H9 (cell line): Measurements from ENCODE around the gene STXBP6. TPM values are rescaled to one million over a fixed set of nuclear protein-coding genes. Genes with fewer than 3 reads are reported as not detected.

Source experiments
- DNase-seq: peaks from one replicate; pipeline ENCODE4 v3.0.0-alpha.2; 2017
- H2AFZ ChIP-seq: one replicate; pipeline ENCODE4 v1.6.1; 2013; ENCODE audit warnings: mild to moderate bottlenecking, low read length, control low read depth, moderate library complexity
- H2AK5ac ChIP-seq: 2 replicates; pipeline ENCODE4 v1.6.1; 2013; ENCODE audit warnings: low read length, control low read depth, mixed read lengths; ENCODE audit not compliant: insufficient read length
- H2BK120ac ChIP-seq: one replicate; pipeline ENCODE4 v1.6.1; 2013; ENCODE audit warnings: low read depth, mild to moderate bottlenecking, low read length, control low read depth, inconsistent platforms; ENCODE audit not compliant: poor library complexity, severe bottlenecking
- H2BK12ac ChIP-seq: 2 replicates; pipeline ENCODE4 v1.6.1; 2013; ENCODE audit warnings: low read length, control low read depth, mixed read lengths, low read depth; ENCODE audit not compliant: insufficient read length
- H2BK15ac ChIP-seq: 2 replicates; pipeline ENCODE4 v1.6.1; 2013; ENCODE audit warnings: low read depth, low read length, control low read depth
- H2BK20ac ChIP-seq: one replicate; pipeline ENCODE4 v1.6.1; 2013; ENCODE audit warnings: low read depth, mild to moderate bottlenecking, low read length, control low read depth, inconsistent platforms; ENCODE audit not compliant: poor library complexity, severe bottlenecking
- H2BK5ac ChIP-seq: 2 replicates; pipeline ENCODE4 v1.6.1; 2013; ENCODE audit warnings: low read length, control low read depth, mixed read lengths; ENCODE audit not compliant: insufficient read length
- H3K14ac ChIP-seq: 2 replicates; pipeline ENCODE4 v1.6.1; 2013; ENCODE audit warnings: low read length, control low read depth; ENCODE audit not compliant: insufficient read depth
- H3K18ac ChIP-seq: 2 replicates; pipeline ENCODE4 v1.6.1; 2013; ENCODE audit warnings: low read depth, mild to moderate bottlenecking, mixed read lengths, low read length, control low read depth; ENCODE audit not compliant: insufficient read length
- H3K23ac ChIP-seq: 2 replicates; pipeline ENCODE4 v1.6.1; 2013; ENCODE audit warnings: low read length, control low read depth, mixed read lengths, low read depth; ENCODE audit not compliant: insufficient read length
- H3K23me2 ChIP-seq: 2 replicates; pipeline ENCODE4 v1.6.1; 2013; ENCODE audit warnings: low read depth, mild to moderate bottlenecking, mixed read lengths, low read length, control low read depth; ENCODE audit not compliant: insufficient read length, poor library complexity, severe bottlenecking
- H3K27ac ChIP-seq: 2 replicates; pipeline ENCODE4 v1.5.1; 2013; ENCODE audit warnings: low read length, control low read depth, mixed read lengths, low read depth; ENCODE audit not compliant: insufficient read length
- H3K27me3 ChIP-seq: 2 replicates; pipeline ENCODE4 v1.6.1; 2013; ENCODE audit warnings: low read length, control low read depth, inconsistent platforms; ENCODE audit not compliant: insufficient read depth
- H3K4ac ChIP-seq: 2 replicates; pipeline ENCODE4 v1.6.1; 2013; ENCODE audit warnings: low read depth, mild to moderate bottlenecking, control low read depth, inconsistent platforms, low read length, moderate library complexity
- H3K4me1 ChIP-seq: 2 replicates; pipeline ENCODE4 v1.6.1; 2013; ENCODE audit warnings: low read length, control low read depth, inconsistent platforms; ENCODE audit not compliant: insufficient read depth
- H3K4me2 ChIP-seq: 2 replicates; pipeline ENCODE4 v1.6.1; 2013; ENCODE audit warnings: low read length, control low read depth, mixed read lengths; ENCODE audit not compliant: insufficient read length, insufficient read depth
- H3K56ac ChIP-seq: 2 replicates; pipeline ENCODE4 v1.6.1; 2013; ENCODE audit warnings: low read depth, mild to moderate bottlenecking, mixed read lengths, low read length, control low read depth; ENCODE audit not compliant: insufficient read length
- H3K79me1 ChIP-seq: 2 replicates; pipeline ENCODE4 v1.6.1; 2013; ENCODE audit warnings: low read depth, mild to moderate bottlenecking, moderate library complexity, low read length, control low read depth, inconsistent platforms; ENCODE audit not compliant: insufficient read depth, poor library complexity, severe bottlenecking
- H3K79me2 ChIP-seq: 2 replicates; pipeline ENCODE4 v1.6.1; 2013; ENCODE audit warnings: low read length, control low read depth, inconsistent platforms; ENCODE audit not compliant: insufficient read depth
- H3K9ac ChIP-seq: 2 replicates; pipeline ENCODE4 v1.6.1; 2013; ENCODE audit warnings: low read length, control low read depth, mixed read lengths; ENCODE audit not compliant: insufficient read length; ENCODE audit errors: extremely low read depth
- H3K9me3 ChIP-seq: one replicate; pipeline ENCODE4 v1.6.1; 2013; ENCODE audit warnings: low read depth, low read length, inconsistent platforms; ENCODE audit not compliant: control insufficient read depth
- H3T11ph ChIP-seq: one replicate; pipeline ENCODE4 v1.6.1; 2013; ENCODE audit warnings: mild to moderate bottlenecking, low read length, control low read depth, inconsistent platforms
- H4K20me1 ChIP-seq: one replicate; pipeline ENCODE4 v1.6.1; 2013; ENCODE audit not compliant: control insufficient read depth, insufficient read length, insufficient read depth
- H4K5ac ChIP-seq: 2 replicates; pipeline ENCODE4 v1.6.1; 2013; ENCODE audit warnings: low read depth, mild to moderate bottlenecking, mixed read lengths, low read length, control low read depth; ENCODE audit not compliant: insufficient read length
- H4K8ac ChIP-seq: replicated peaks from 2 replicates; pipeline ENCODE4 v1.6.1; 2013; ENCODE audit warnings: low read length, control low read depth, mixed read lengths, low read depth; ENCODE audit not compliant: insufficient read length
- H4K91ac ChIP-seq: 2 replicates; pipeline ENCODE4 v1.6.1; 2013; ENCODE audit warnings: low read depth, mild to moderate bottlenecking, moderate library complexity, mixed read lengths, low read length, control low read depth; ENCODE audit not compliant: insufficient read length
- H3K27ac Mint-ChIP-seq, 3 experiments: 2 replicates in 2 of 3; 3 replicates in 1 of 3; pipeline ENCODE4 v1.8.0; 2020 to 2021; ENCODE audit warnings: mixed read lengths in 3 of 3, mild to moderate bottlenecking in 1 of 3, moderate library complexity in 1 of 3
- H3K27me3 Mint-ChIP-seq: 2 replicates; pipeline ENCODE4 v1.8.0; 2021; ENCODE audit warnings: low read depth, mild to moderate bottlenecking, moderate library complexity, mixed read lengths
- H3K36me3 Mint-ChIP-seq, 3 experiments: 2 replicates in 2 of 3; 3 replicates in 1 of 3; pipeline ENCODE4 v1.8.0; 2020 to 2021; ENCODE audit warnings: low read depth in 3 of 3, mixed read lengths in 3 of 3; ENCODE audit not compliant: insufficient read depth in 1 of 3
- H3K4me1 Mint-ChIP-seq, 2 experiments: 2 replicates each; pipeline ENCODE4 v1.8.0; 2020; ENCODE audit warnings: mixed read lengths in 2 of 2
- H3K4me3 Mint-ChIP-seq, 2 experiments: 2 replicates in 1 of 2; 3 replicates in 1 of 2; pipeline ENCODE4 v1.8.0; 2020 to 2021; ENCODE audit warnings: mild to moderate bottlenecking in 2 of 2, mixed read lengths in 2 of 2, moderate library complexity in 1 of 2
- H3K9me3 Mint-ChIP-seq, 2 experiments: 2 replicates in 1 of 2; 3 replicates in 1 of 2; pipeline ENCODE4 v1.8.0; 2020; ENCODE audit warnings: mild to moderate bottlenecking in 2 of 2, mixed read lengths in 2 of 2, moderate library complexity in 1 of 2
- WGBS: extraction: QIAGEN DNeasy Blood & Tissue Kit; methylation state at CpG from one replicate; pipeline ENCODE4 v1.1.7; 2013; ENCODE audit warnings: missing lambda C conversion rate, low lambda C conversion rate, mixed read lengths; ENCODE audit not compliant: insufficient read length; ENCODE audit errors: extremely low coverage; 5-methylcytosine and 5-hydroxymethylcytosine counted together
- total RNA-seq: library from RNA; stranded (reverse); gene quantifications from 2 replicates; pipeline ENCODE4 v1.2.1, GENCODE V29; 2021
- TF ChIP-seq, protein P1 (sequence below): fragments of 200-600 bp; sonication (generic); conservative IDR thresholded peaks from 3 replicates; pipeline ENCODE4 v1.8.0; 2021; ENCODE audit warnings: antibody characterized with exemption, mild to moderate bottlenecking

STXBP6 gene
- total RNA-seq, 1 experiment from 2014 or later: 3.6 TPM

- Histone ChIP-seq H4K91ac (no peak overlapping the region), H3K27me3 (no peaks in the 10 kb centered on the region), H3K9me3 (no peaks in the 10 kb centered on the region), H4K20me1 (no peaks in the 10 kb centered on the region), H3K23me2 (no peaks in the 10 kb centered on the region), H3K4ac (no peak overlapping the region), H3K56ac (no peak overlapping the region), H2AFZ (no peak overlapping the region), H3T11ph (no peak overlapping the region), H4K5ac (no peak overlapping the region), H2BK5ac (no peak overlapping the region), H2BK120ac (no peak overlapping the region), H3K14ac (no peak overlapping the region), H3K27ac (no peak overlapping the region), H2BK12ac (no peak overlapping the region), H3K79me1 (no peaks in the 10 kb centered on the region), H3K9ac (no peak overlapping the region), H4K8ac (no peak overlapping the region), H3K18ac (no peak overlapping the region), H2AK5ac (no peak overlapping the region), H3K4me2 (no peak overlapping the region), H3K23ac (no peak overlapping the region), H3K79me2 (0 out of 2 replicates have a peak, but pooled peaks cover 2% of the 10 kb centered on the region), H3K4me1 (no peaks in the 10 kb centered on the region; the same call in 1 of the 2 replicates), H2BK15ac (no peak overlapping the region), H2BK20ac (no peak overlapping the region)
- Mint-ChIP-seq H3K27me3 (no peaks in the 10 kb centered on the region), H3K36me3 (no peaks in the 10 kb centered on the region), H3K27ac (no peak overlapping the region; a peak in 1 of 7 replicates), H3K4me1 (peaks cover 0 to 4% of the 10 kb centered on the region in 2 experiments; a peak in 1 of 4 replicates), H3K9me3 (no peaks in the 10 kb centered on the region), H3K4me3 (no peak overlapping the region)
- DNase-seq: no peak
- TF ChIP-seq, protein P1, sequence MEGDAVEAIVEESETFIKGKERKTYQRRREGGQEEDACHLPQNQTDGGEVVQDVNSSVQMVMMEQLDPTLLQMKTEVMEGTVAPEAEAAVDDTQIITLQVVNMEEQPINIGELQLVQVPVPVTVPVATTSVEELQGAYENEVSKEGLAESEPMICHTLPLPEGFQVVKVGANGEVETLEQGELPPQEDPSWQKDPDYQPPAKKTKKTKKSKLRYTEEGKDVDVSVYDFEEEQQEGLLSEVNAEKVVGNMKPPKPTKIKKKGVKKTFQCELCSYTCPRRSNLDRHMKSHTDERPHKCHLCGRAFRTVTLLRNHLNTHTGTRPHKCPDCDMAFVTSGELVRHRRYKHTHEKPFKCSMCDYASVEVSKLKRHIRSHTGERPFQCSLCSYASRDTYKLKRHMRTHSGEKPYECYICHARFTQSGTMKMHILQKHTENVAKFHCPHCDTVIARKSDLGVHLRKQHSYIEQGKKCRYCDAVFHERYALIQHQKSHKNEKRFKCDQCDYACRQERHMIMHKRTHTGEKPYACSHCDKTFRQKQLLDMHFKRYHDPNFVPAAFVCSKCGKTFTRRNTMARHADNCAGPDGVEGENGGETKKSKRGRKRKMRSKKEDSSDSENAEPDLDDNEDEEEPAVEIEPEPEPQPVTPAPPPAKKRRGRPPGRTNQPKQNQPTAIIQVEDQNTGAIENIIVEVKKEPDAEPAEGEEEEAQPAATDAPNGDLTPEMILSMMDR: no peak
- WGBS: no CpG with 5 or more reads among the region's 6 CpGs
Measured at GRCh38 chr14:24984846-24985589, 64.9 kb downstream of the STXBP6 start.
